Brain microvascular endothelial cell (primary cell): ENCODE results near the gene MAGI1.
A peak's percentile ranks its signal among the peaks of the same experiment; 100 is the strongest.

Source experiments
- DNase-seq: peaks from one replicate; pipeline ENCODE4 v3.0.0-alpha.2; 2020
- H3K27ac ChIP-seq: fragments of 250-450 bp; sonication (Bioruptor Pico); 2 replicates; pipeline ENCODE4 v1.5.1; 2020; ENCODE audit warnings: mild to moderate bottlenecking, moderate library complexity
- H3K27me3 ChIP-seq: fragments of 250-450 bp; sonication (Bioruptor Pico); replicated peaks from 2 replicates; pipeline ENCODE4 v1.5.1; 2020; ENCODE audit warnings: mild to moderate bottlenecking
- H3K36me3 ChIP-seq: fragments of 250-450 bp; sonication (Bioruptor Pico); replicated peaks from 2 replicates; pipeline ENCODE4 v1.5.1; 2020; ENCODE audit warnings: mild to moderate bottlenecking
- H3K4me3 ChIP-seq: 2 replicates; pipeline ENCODE4 v1.5.1; 2011; ENCODE audit warnings: low read depth, mild to moderate bottlenecking, control low read depth, low read length, moderate library complexity
- in situ Hi-C: cut with HindIII; loops from 2 replicates; pipeline ENCODE4 v1.10.0; 2017; ENCODE audit warnings: low sequenced_read_pairs, low pct_ligation_motif_present
- TF ChIP-seq, protein P1 (sequence below): IDR thresholded peaks from 2 replicates; pipeline ENCODE4 v1.5.1; 2011; ENCODE audit warnings: low read depth, mild to moderate bottlenecking, moderate library complexity, low read length, control low read depth, inconsistent platforms; ENCODE audit errors: missing control alignments

Gene MAGI1

DNA sequence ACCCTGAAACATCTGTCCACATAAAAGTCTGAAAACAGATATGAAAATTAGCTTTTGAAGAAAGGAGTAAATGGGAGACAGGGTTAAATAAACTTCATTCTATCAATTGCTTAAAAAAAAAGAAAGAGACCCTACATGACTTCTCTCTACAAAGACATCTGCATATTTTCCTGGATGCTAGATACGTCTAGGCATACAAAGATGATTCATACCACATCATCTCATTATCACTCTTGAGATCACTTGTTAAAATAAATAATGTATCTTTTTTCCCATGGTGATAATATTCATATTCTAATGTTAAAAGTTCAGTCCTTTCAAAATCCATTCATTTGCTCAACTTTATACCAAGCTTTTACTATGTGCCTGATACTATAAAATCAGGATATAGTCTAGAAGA lies 295.8 kb downstream of the MAGI1 start:
- Histone ChIP-seq H3K36me3 (no peaks in the 10 kb centered on the region), H3K4me3 (no peak overlapping the region), H3K27me3 (no peaks in the 10 kb centered on the region), H3K27ac (peak overlapping the region; percentile 32)
- TF ChIP-seq, protein P1, sequence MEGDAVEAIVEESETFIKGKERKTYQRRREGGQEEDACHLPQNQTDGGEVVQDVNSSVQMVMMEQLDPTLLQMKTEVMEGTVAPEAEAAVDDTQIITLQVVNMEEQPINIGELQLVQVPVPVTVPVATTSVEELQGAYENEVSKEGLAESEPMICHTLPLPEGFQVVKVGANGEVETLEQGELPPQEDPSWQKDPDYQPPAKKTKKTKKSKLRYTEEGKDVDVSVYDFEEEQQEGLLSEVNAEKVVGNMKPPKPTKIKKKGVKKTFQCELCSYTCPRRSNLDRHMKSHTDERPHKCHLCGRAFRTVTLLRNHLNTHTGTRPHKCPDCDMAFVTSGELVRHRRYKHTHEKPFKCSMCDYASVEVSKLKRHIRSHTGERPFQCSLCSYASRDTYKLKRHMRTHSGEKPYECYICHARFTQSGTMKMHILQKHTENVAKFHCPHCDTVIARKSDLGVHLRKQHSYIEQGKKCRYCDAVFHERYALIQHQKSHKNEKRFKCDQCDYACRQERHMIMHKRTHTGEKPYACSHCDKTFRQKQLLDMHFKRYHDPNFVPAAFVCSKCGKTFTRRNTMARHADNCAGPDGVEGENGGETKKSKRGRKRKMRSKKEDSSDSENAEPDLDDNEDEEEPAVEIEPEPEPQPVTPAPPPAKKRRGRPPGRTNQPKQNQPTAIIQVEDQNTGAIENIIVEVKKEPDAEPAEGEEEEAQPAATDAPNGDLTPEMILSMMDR, result no peak
- DNase-seq, result no peak
- in situ Hi-C loops, result no loop called here

DNA sequence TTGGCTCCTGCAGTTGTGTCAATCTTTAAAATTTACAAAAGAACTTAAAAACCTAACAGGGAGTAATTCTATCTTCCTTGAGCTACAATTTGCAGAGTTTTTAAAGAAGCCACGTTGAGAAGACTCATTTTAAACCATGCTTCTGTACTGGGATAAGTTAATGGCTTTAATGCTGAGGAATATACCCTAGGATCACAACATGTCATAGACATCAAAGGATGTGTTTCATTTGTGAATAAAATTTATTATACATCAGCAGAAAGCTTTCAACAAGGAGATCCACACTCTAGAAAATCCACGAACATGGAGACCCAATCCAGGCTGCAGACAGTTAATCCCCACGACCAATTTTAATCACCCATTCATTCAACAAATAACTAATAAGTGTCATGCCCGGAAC lies 297.2 kb downstream of the MAGI1 start:
- TF ChIP-seq, protein P1, result no peak
- Histone ChIP-seq H3K27me3 (no peaks in the 10 kb centered on the region), H3K27ac (no peak overlapping the region), H3K4me3 (no peak overlapping the region), H3K36me3 (no peaks in the 10 kb centered on the region)
- in situ Hi-C loops, result no loop called here
- no peak for DNase-seq

DNA sequence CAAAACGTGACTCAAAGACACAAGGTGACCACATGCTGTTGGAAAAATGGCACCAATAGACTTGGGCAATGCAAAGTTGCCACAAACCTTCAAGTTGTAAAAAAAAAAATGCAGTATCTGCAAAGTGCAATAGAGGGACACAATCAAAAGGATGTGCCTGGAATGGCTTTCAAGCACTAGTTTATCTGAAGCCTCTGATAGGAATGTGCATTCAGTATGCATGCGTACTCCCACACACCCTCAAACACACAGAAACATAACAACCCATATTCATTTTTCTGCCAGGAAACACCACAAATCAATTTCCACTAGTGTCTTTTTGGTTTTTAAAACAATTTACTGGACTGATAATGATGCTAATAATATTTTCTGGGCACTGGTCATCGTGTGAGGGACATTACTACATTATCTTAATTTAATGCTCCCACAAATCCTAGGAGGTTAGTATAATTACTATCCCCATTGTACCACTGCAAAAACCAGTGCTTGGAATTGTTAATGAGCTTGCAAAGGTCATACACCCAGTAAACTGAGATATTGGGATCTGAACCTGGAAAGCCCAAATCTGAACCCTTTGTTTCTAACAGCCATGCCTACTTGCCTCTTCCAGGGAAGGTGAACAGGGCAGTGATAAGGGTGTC lies 298.7 kb downstream of the MAGI1 start:
- in situ Hi-C loops, result no loop called here
- TF ChIP-seq, protein P1, result no peak
- Histone ChIP-seq H3K36me3 (no peaks in the 10 kb centered on the region), H3K27me3 (no peaks in the 10 kb centered on the region), H3K4me3 (no peak overlapping the region), H3K27ac (no peak overlapping the region)
- no peak for DNase-seq

DNA sequence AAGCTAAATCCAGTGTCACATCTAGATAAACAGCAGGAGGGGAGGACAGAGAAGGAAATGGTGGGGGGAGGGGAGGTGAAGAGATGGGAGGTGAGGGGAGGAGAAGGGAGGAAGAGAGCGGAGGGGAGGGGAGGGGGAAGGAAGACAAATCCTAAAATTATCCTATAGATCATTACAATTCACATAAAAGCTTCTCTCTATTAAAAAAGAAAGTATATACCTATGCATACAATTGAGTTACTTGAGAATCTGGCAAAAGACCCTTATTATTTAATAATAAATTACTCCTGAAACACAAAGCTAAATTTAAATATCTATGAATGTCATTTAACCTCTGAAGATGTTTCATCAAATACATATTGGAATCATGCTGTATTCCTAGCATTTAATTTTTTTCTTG lies 303.9 kb downstream of the MAGI1 start:
- TF ChIP-seq, protein P1, result no peak
- Histone ChIP-seq H3K27me3 (no peaks in the 10 kb centered on the region), H3K27ac (no peak overlapping the region), H3K4me3 (no peak overlapping the region), H3K36me3 (no peaks in the 10 kb centered on the region)
- in situ Hi-C loops, result no loop called here
- no peak for DNase-seq

DNA sequence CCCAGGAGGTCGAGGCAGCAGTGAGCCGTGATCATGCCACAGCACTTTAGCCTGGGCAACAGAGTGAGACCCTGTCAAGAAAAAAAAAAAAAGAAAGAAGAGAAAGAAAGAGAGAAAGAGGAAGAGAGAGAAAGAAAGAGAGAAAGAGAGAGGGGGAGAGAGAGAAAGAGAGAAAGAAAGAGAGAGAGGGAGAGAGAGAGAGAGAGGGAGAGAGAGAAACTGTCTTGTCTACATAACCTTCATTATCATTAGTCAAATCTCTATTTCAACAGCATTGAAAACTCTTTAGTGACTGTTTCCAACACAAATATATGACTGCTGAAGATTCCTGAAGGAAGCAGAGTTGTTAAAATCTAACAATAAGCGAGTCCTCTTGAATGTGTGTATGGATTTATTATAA lies 304.3 kb downstream of the MAGI1 start:
- TF ChIP-seq, protein P1, result no peak
- H3K27ac ChIP-seq, result no peak overlapping the region
- no peaks in the 10 kb centered on the region for H3K36me3 ChIP-seq
- in situ Hi-C loops, result no loop called here
- DNase-seq, result no peak
- no peaks in the 10 kb centered on the region for H3K27me3 ChIP-seq
- no peak overlapping the region for H3K4me3 ChIP-seq

DNA sequence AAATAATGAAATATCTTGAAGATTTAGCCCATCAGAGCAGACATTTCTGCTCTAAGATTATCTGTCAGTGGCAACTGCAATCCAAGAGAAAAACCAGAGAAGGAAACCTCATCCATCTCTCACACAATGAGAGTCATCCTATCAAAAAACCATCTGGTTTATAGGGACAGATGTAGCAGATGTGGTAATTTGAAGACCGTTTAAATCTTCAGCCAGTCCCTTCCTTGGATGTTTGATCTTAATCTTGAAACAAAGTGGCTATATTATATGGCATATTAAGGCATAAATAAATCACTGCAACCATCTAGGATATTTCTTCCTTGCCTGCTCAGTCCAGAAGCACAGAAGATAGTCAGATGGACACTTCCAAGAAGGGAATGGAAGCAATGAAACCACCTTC lies 305.3 kb downstream of the MAGI1 start:
- Histone ChIP-seq H3K36me3 (no peaks in the 10 kb centered on the region), H3K4me3 (no peak overlapping the region)
- TF ChIP-seq, protein P1, result no peak

More for the DNA sequence above, 305.3 kb downstream of the MAGI1 start:
- Histone ChIP-seq H3K27ac (no peak overlapping the region), H3K27me3 (no peaks in the 10 kb centered on the region)
- in situ Hi-C loops, result no loop called here
- no peak for DNase-seq
